Bronchial epithelial cell (primary cell): Measurements from ENCODE around the gene RAB14. TPM values are rescaled to one million over a fixed set of nuclear protein-coding genes. Genes with fewer than 3 reads are reported as not detected.

Experiments used
- DNase-seq: peaks from one replicate; pipeline ENCODE4 v3.0.0-alpha.2; 2010; ENCODE audit warnings: low read depth
- FAIRE-seq: peaks from 2 replicates; lab custom pipeline; 2011; peaks lifted over from hg19 to GRCh38; lab: Jason Lieb, UNC
- H3K27me3 ChIP-seq: 2 replicates; pipeline ENCODE4 v1.5.1; 2011; ENCODE audit warnings: low read length; ENCODE audit not compliant: control insufficient read depth, insufficient read depth
- H3K36me3 ChIP-seq: 2 replicates; pipeline ENCODE4 v1.5.1; 2011; ENCODE audit warnings: low read length; ENCODE audit not compliant: control insufficient read depth, insufficient read depth
- H3K4me3 ChIP-seq: 2 replicates; pipeline ENCODE4 v1.5.1; 2011; ENCODE audit warnings: mild to moderate bottlenecking, low read depth, low read length, control low read depth
- CTCF ChIP-seq: IDR thresholded peaks from 2 replicates; pipeline ENCODE4 v1.5.1; 2011; ENCODE audit warnings: mild to moderate bottlenecking, moderate library complexity, low read length, control low read depth, inconsistent platforms; ENCODE audit not compliant: insufficient read depth, severe bottlenecking
- total RNA-seq: library from RNA; depleted of rRNA; stranded (reverse); fragments of >200 nt; gene quantifications from 2 replicates; pipeline ENCODE4 v1.2.1, GENCODE V29; 2014

Gene RAB14
- 28.4 and 41.1 TPM in 2 replicates for total RNA-seq

GRCh38 chr9:121201738-121202533 lies at the start of gene RAB14:
Gene RAB14, minus strand, starts transcription at chr9:121201869. Its CDS starts 8,457 bp downstream, at chr9:121193412.
- peak; percentile 78 for TF ChIP-seq CTCF
- DNase-seq (peak; percentile 91), FAIRE-seq (no peak)
- H3K27me3 ChIP-seq = no peaks in the 10 kb centered on the region
- no peaks in the 10 kb centered on the region for H3K36me3 ChIP-seq
- H3K4me3 ChIP-seq = peak within 1 kb of the TSS; percentile 96

GRCh38 chr9:121249563-121249962 lies 47.9 kb upstream of the RAB14 start:
- DNase-seq (no peak), FAIRE-seq (no peak)
- Histone ChIP-seq H3K4me3 (no peak overlapping the region), H3K27me3 (no peaks in the 10 kb centered on the region), H3K36me3 (no peaks in the 10 kb centered on the region)
- TF ChIP-seq CTCF = no peak

- no peak overlapping the region for H3K4me3 ChIP-seq
- FAIRE-seq (no peak), DNase-seq (no peak)
- no peak for TF ChIP-seq CTCF
- no peaks in the 10 kb centered on the region for H3K36me3 ChIP-seq
- H3K27me3 ChIP-seq = no peaks in the 10 kb centered on the region
Measured at GRCh38 chr9:121246821-121247561, 45.3 kb upstream of the RAB14 start.

GRCh38 chr9:121242959-121243346 lies 41.3 kb upstream of the RAB14 start:
- no peak for TF ChIP-seq CTCF
- no peaks in the 10 kb centered on the region for H3K27me3 ChIP-seq
- DNase-seq (no peak), FAIRE-seq (no peak)
- no peak overlapping the region for H3K4me3 ChIP-seq
- H3K36me3 ChIP-seq = no peaks in the 10 kb centered on the region

- no peak overlapping the region for H3K4me3 ChIP-seq
- no peaks in the 10 kb centered on the region for H3K27me3 ChIP-seq
- DNase-seq (no peak), FAIRE-seq (no peak)
- no peak for TF ChIP-seq CTCF
- H3K36me3 ChIP-seq = no peaks in the 10 kb centered on the region
Measured at GRCh38 chr9:121242219-121242958, 40.7 kb upstream of the RAB14 start.
